ENCODE data around the gene CAP2.
"Not testable (repeated sequence)": the region's sequence is repeated elsewhere in the genome, so short reads cannot be mapped to it uniquely, and the experiment has no call there.

CAP2 gene

DNA sequence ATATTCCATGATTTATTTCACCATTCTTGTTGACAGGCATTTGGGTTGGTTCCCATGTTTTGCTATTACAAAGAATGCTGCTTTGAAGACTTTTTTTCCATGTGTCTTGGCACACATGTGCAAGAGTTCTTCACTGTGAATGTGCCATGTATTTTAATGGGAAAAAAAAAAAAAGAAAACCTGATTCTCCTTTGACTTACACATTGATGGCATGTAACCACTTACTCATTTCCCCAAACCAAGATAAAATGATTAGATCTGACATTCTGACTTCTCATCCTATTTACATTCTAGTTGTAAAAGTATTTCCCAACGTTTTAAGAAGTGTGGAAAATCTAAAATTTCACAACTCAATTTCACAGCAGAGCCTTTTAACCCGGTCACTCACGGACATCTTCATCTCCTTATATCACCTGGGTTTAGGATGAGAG lies 4.4 kb downstream of the CAP2 start:
- DNase-seq = peak; percentile 91

DNA sequence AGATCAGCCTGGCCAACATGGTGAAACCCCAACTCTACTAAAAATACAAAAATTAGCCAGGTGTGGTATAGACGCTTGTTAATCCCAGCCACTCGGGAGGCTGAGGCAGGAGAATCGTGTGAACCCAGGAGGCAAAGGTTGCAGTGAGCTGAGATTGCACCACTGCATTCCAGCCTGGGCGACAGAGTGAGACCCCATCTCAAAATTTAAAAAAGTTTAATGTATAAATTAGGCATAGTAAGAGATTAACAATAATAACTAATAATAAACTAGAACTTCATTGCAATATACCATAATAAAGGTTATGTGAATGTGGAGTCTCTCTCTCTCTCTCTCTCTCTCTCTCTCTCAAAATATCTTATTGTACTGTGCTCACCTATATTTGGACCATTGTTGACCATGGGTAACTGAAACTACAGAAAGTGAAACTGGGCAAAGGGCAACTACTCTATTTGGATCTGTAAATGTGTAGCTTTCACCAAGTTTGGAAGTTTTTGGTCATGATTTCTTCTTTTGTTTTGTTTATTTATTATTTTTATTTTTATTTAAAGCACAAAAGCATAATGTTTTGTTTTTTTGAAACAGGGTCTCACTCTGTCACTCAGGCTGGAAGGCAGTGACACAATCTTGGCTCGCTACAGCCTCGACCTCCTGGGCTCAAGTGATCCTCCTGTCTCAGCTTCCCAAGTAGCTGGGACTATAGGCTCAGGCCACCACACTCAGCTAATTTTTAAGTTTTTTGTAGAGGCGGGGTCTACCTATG lies 12.0 kb downstream of the CAP2 start:
- not testable (repeated sequence) for DNase-seq

GRCh38 chr6:17405944-17406245 lies 12.5 kb downstream of the CAP2 start:
- no peak for DNase-seq

DNA sequence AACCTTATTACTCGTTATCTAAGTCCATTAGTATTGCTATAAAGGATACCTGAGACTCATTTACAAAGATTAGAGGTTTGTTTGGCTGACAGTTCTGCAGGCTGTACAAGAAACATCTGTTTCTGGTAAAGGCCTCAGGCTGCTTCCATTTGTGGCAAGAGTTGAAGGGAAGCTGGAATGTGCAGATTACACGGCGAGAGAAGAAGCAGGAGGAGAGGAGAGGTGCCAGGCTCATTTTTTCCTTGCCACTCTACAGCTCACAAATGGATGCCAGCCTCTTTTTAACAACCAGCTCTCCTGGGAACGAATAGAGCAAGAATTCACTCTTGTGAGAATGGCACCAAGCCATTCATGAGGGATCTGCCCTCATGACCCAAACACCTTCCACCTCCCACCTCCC lies 14.7 kb downstream of the CAP2 start:
- no peak for DNase-seq

DNA sequence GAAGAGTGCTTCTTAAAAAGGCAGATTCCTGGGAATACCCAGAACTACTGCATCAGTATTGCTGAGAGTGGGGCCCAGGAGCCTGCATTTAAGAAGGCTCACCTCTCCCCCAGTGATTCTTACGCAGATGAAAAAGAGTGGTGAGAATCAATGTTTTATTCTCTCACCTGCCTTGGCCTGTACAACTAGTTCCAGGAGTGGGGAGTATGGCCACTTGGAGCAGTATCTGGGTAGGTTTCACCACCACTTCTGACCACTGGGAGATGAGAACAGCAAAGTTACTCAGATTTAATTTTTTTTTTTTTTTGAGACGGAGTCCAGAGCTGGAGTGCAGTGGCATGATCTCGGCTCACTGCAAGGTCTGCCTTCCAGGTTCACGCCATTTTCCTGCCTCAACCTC lies 16.9 kb downstream of the CAP2 start:
- DNase-seq = no peak

DNA sequence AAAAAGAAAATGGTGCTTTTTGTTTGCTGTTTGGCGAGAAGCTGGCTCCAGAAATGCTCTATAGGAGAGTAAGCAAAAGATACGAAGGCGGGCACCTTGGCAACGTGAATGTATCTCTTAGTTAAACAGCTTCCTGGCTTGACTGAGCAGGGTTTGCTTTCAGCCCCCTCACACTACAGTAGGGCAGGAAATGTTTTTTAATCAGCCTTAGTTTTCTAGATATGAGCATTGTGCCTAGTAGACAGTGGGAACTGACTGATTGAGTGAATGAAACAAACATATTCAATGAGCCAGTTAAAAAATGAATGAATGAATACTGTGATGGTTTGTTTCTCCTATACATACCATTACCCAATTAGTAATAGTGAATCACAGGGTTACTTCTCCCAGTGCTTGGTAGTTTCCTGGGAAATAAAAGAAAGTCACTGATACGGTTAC lies 19.9 kb downstream of the CAP2 start:
- peak; percentile 50 for DNase-seq

GRCh38 chr6:17414395-17414794 lies 21.0 kb downstream of the CAP2 start:
- DNase-seq = not testable (repeated sequence)

DNA sequence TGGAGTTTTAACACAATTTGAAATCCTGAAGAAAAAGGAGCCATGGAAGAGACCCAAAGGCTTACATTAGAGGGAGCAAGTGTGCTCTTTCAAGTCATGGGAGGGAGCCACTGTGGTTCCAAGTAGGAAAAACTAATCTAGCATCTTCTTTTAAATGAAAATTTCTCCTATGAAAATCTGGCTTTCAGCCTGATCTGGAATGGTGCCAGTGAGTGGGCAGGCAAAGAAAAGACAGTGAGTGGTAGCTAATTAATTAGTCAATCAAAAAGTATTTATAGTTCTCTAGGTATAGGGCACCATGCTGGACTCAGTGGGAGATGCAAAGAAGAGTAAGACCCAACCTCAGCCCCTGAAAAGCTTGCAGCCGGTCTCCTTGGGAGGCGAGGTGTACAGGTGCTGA lies 21.9 kb downstream of the CAP2 start:
- no peak for DNase-seq

GRCh38 chr6:17416806-17417205 lies 23.4 kb downstream of the CAP2 start:
- DNase-seq = no peak

DNA sequence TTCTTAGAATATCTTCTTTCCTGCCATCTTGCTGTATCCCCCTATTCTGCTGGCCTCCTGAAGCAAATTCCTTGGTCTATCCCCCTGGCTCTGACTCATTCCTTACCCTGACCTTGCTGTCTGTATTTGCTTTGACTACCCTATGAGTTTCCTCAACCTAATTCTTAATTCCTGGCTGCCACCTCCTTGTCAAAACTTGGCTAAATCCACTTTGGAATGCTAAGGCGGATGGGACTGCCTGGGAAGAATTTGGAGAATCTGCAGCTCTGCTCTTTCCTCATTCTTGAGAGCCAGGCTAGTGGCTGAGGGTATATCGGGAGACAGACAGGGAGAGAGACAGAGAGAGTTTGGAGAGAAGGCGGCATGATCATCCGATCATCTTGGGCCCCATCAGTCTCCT lies 24.4 kb downstream of the CAP2 start:
- peak; percentile 98 for DNase-seq

DNA sequence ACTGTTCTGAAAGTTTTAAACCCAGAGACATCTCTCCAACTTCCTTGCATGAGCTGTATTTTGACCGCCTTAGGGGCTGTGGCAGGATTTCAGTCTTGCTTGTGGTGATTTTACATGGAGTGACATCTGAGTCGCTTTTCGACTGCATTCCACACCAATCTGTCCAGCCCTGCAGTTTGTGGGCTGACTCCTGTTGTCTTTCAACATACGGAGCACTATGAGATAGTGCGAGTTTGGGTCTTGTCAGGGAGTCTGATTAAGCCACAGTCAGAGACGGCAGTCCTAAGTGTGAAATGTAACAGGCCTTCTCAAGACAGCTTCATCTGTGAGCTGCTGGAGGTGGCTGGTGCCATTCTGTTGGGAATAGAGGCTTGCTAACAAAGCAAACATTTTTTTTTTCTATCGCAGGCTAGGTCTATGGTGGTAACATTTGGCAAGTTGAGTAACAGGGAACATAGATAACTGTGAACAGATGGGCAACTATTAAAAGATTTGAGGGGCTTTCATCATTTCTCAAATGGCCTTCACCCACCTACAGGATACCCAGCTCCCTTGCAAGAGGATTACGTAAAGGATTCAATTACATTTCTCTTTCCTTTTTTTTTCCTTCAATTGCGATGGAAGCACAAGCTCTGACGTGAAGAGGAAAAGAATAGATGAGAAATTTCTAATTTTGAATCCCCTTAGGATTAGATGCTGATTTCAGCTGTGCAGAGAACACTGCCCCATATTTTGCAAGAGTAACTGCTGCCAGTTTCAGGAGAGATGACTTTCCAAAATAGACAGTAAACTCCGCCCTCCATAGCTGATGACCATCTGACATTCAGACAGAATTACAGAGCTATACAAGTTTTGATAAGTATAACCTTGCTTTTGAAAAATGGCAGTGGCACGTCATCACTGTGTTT lies 25.1 kb downstream of the CAP2 start:
- DNase-seq = peak; percentile 68

GRCh38 chr6:17419189-17419575 lies 25.8 kb downstream of the CAP2 start:
- DNase-seq = no peak

- no peak for DNase-seq
These were observed 27.0 kb downstream of the CAP2 start for GRCh38 chr6:17420368-17420767.

DNA sequence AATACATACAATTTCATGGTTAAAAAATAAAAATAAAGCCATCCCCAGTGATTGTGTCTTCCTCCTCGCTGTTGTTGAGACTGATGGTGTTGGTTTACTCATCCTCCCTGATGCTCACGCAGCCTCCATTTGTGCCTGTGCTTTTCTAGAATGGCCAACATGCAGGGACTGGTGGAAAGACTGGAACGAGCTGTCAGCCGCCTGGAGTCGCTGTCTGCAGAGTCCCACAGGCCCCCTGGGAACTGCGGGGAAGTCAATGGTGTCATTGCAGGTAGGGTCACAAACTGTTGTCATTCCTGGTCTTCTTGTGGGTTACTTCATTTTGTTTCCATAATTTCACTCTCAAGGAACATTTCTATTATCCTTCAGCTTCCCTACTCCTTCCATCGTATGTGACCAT lies 28.0 kb downstream of the CAP2 start:
- no peak for DNase-seq

DNA sequence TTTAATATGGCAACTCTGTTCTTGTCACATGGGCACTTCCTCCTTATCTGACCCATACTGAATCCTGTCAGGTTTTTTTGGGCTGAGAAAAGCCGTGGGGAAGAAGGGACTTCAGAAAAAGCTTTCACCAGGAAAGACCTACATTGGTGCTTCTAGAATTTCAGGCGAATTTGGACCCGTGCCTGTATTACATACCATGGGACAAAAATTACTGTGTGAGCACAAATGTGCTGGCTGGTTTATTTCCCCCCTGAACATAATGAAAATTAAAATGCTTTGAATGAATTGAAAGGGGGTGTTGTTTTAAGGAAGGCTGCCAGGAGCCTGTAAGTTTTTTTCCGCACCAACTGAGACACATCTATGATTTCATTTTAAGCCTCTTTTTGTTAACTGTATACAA lies 29.6 kb downstream of the CAP2 start:
- DNase-seq = peak; percentile 24

- no peak for DNase-seq
These were observed 33.7 kb downstream of the CAP2 start for GRCh38 chr6:17427062-17427461.

GRCh38 chr6:17427617-17428016 lies 34.2 kb downstream of the CAP2 start:
- no peak for DNase-seq

DNA sequence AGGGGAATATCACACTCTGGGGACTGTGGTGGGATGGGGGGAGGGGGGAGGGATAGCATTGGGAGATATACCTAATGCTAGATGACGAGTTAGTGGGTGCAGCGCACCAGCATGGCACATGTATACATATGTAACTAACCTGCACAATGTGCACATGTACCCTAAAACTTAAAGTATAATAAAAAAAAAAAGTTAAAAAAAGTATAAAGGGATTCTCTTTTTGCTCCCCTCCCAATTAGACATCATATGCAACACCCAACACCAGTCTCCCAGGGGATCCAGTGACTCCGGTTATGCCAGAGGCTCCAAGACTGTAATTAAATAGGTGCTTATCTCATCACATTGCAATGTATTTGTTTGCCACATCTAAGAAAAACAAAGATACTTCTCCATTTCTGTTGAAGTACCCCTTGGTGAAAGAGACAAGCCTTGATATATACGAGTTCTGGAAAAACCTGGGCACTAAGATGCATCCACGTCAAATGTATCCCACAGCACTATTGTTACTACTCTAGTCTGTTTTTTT lies 35.3 kb downstream of the CAP2 start:
- DNase-seq = not testable (repeated sequence)

DNA sequence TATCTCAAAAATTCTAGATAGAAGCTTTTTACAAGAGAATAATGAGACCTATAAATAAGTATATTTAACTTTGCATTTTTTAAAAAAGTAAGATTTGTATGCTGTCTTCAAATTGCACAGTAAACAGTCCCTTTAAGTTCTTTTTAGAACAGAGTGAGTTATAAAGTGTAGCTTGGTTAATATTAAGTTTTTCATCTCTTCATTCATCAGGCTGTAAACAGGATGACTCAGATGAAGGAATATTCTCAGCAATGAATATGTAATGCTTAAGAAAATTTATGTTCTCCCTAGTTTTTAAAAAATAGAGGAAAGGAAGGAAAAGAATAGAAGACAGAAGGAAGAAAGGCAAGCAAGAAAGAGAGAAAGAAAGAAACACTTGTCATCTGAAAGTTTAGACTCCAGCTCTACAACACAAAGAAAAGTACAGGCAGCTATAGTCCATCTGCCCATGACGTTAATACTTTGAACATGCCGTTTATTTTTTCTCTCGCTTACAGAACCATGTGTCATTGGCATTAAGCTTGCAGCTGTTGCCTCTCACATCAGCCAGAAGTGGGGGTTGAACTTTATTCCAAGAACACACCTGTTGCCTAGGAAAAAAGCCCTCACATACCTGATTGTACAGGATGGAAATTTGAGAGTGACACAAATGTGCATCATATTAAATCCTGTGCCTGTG lies 36.1 kb downstream of the CAP2 start:
- no peak for DNase-seq

GRCh38 chr6:17431581-17431980 lies 38.2 kb downstream of the CAP2 start:
- peak; percentile 33 for DNase-seq

- DNase-seq = peak; percentile 32
These were observed 39.0 kb downstream of the CAP2 start for GRCh38 chr6:17432356-17432755.

DNA sequence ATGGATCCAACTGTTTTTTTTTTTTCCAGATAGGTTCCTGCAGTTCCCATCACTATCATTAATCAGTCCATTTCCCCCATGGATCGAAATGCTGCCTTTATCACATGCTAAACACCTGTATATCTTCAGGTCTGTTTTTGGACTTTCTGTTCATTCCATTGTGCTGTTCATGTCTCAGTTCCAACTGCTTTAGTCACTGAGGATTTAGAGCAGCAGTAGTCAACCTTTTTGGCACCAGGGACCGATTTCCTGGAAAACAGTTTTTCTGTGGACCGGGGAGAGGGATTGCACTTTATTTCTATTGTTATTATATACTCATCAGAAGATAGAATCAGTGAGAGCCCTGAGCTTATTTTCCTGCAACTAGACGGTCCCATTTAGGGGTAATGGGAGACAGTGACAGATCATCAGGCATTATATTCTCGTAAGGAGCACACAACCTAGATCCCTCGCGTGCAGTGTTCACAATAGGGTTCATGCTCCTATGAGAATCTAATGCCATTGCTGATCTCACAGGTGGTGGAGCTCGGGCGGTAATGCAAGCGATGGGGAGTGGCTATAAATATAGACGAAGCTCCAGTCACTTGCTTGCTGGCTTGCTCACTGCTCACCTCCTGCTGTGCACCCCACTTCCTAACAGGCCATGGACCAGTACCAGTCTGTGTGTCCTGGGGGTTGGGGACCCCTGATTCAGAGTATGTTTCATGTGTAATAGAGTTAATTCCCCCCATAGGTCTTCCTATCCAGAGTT lies 46.0 kb downstream of the CAP2 start:
- no peak for DNase-seq

- not testable (repeated sequence) for DNase-seq
These were observed 47.4 kb downstream of the CAP2 start for GRCh38 chr6:17440811-17441210.
